ENCODE results near the gene PID1.

PID1 gene

DNA sequence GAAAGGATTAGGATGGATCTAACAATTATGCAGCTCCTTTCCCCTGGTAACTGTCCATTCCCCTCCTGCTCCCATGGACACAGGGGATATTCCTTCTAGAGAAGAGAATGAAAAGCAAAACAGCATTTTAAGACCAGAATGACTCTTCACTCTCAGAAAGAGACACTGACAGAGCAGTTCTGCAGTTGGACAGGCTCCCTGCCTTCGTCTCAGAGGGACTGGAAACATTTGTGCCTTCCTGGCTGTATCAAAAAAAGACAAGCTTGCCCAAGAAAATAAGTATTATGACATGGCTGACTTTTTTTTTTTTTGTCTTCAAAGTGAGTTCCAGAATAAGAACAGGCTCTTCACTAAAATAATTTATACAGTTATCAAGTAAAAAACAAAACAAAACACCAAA lies 9.5 kb downstream of the PID1 start:
- DNase-seq (ENCODE audit: low read depth in 2 of 2, low spot score in 1 of 2) = no peak

DNA sequence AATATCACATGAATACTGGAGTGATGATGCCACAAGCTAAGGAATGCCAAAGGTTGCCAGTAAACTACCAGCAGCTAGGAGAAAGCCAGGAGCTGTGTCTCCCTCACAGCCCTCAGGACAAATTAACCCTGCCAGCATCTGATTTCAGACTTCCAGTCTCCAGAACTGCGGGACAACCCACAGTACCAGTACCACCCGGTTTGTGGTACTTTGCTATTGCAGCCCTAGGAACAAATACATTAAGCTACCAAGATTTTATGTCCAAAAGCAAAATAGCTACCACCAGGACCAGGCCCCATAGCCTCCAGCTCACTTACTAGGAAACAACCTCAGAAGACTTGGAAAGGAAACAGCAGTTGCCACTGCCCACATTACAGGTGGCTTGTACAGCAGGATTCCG lies 10.0 kb downstream of the PID1 start:
- no peak for DNase-seq (ENCODE audit: low read depth in 2 of 2, low spot score in 1 of 2)

DNA sequence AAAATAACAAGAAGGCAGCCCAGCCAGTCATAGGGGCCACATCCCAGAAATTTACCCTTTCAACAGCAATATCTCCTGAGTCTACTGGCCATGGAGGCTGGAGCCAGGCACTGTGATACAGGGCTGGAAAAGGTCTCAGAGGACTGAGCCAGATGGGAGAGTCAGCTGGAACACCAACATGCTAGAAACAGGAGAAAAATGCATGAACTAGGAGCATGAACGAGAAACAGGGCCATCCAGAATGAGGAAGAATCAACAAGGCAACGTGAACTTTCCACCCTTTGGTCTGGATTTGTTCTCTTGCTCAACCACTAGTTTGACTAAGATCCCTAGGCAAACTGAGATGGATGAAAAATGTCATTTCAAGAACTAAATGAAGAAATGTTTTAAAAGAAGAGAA lies 13.1 kb downstream of the PID1 start:
- no peak for DNase-seq (ENCODE audit: low read depth in 2 of 2, low spot score in 1 of 2)

DNA sequence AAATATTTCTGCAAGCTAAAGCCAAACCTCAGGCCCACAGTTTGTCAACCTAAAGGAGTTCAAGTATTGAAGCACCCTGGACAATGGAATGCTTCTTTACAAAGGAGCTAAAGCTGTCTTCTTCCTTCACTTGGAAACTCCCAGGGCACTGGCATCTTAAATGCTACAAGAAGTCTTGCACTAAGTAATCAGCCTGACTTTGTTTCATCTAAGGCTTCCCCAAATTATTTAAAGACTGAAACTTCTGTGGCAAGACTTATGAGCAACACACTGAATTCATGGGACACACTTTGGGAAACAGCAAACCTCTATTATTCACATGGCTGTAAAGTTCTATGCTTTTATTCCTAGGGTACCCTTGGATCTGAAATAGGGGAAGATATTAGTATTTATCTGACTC lies 14.7 kb downstream of the PID1 start:
- DNase-seq (ENCODE audit: low read depth in 2 of 2, low spot score in 1 of 2) = no peak

DNA sequence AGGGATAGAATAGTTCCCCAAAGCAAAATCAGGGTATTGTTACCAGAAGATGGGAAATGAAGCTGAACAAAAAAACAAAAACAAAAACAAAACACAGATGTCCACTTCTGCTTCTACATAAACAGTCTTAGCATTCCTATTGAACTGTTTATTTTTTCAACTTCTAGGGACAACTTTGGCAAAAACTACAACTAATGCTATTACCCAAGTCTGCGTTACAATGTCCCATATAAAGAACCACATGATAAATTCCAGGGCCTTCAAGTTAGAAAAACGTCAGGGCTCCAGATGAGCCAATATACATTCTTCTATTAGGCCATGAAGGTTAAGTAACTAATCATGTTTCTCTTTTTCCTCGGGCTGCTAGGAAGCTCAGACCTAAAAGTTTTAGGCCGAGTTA lies 16.9 kb downstream of the PID1 start:
- no peak for DNase-seq (ENCODE audit: low read depth in 2 of 2, low spot score in 1 of 2)

DNA sequence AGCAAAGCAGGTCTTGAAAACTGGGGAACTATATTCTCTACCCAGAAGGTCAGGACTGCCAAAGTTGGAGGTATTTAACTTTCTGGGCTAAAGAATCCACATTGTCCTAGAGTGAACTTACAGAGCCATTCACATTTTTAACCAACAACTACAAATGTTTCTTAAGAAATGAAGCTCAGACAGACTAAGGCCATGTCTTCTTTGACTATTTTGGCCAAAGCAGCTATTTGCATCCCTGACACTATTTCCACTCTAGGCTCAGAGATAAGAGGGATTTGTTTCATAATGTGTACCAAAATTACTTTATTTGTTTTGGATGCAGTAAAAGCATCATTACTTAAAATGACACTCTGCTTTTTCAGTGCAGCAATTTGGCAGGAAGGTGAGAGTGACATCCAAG lies 18.1 kb downstream of the PID1 start:
- DNase-seq (ENCODE audit: low read depth in 2 of 2, low spot score in 1 of 2) = no peak

DNA sequence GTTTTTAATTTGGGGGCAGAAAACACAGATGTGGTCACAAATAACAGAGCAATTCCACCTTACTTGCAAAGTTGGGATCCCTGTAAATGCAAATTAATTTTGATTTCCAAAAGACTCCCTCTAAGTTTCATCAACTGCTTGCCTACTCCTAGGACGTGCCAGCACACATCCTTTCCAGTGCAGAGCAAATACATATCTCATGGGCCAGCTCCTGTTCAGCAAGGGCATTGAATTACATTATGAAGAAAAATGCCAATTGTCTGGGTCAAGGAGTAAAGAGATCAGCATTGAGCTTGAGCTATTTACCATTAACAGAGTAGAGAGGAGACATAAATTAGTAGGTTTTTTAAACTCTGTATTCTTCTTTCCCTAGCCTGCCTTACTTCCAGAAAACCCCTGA lies 18.8 kb downstream of the PID1 start:
- no peak for DNase-seq (ENCODE audit: low read depth in 2 of 2, low spot score in 1 of 2)

DNA sequence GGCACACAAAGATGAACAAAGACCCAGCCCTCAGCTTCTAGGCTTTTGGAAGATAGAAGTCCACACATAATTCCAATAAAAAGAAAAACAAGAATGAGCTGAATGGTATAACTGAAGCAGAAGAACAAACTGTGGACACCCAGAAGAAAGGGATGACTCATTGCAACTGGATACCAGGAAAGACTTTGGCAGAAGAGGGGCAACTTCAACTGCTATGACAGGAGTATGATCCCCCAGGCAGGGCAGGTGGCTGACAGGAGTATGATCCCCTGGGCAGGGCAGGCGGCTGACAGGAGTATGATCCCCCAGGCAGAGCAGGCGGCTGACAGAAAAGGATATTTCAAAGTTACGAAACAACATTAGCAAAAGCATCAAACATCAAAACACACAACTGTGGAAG lies 21.6 kb downstream of the PID1 start:
- no peak for DNase-seq (ENCODE audit: low read depth in 2 of 2, low spot score in 1 of 2)

DNA sequence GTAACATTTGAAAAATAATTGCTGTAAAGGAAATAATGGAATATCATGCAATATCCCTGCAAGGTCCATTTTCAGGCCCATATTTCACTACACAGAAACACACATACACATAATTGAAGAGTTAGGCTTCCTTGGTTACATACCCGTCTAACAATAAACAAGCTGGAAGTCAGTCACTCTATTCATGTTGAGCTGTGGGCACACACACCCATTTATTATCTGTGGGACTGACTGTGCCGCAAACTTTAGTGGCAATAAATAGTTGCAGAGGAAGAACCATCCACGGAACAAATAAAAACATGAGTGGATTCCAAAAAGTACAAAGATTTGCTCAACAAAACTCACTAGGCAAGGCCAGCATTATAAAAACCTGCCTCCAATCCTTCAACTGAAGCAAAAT lies 24.8 kb downstream of the PID1 start:
- no peak for DNase-seq (ENCODE audit: low read depth in 2 of 2, low spot score in 1 of 2)

DNA sequence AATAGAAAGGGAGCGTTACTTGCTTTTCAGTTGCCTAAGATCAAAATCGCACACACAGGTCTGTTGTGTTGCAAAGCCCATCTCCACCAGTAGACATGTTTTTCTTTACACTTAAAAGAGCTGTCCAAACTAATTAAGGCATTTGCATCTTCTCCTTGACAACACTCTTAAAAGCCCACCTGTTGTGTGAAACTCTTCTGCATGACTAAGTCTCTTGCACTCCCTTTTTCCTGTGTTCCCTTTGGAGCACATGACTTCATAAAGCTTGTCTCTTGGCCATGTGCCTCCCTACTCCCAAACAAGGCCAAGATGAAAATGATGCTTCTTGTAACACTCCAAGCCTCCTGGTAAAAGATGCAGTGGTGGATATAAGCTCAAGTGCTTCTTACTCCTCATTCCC lies 26.1 kb downstream of the PID1 start:
- DNase-seq (ENCODE audit: low read depth in 2 of 2, low spot score in 1 of 2) = no peak

DNA sequence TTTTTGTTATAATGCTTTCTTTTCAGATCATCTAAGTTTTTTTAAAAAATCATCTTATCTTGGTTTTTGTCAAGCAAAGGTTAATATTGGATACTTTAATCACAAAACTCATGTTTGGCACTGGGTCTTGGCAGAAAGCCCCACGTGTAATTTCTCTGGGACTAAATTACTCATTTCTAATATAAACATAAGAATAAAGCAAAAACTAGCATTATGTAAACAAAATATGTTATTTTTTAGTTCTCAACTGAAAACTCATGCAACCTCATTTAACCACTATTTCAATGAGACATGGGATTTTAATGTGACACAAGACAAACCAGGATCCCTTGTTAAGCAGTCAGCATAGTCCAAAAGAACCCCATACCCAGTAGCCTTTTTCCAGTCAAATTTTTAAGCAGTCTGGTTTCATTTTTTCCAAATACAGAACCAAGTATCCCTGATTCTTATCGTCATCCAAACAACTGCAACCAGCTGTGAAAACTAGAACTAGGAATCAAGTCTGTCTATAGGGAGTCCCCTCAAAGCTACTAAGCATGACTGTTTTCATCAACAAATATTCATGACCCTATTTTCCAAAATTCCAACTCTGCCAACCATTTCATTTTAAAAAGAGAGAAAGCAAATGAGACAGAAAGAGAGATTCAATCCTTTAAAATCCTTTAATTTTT lies 27.1 kb downstream of the PID1 start:
- no peak for DNase-seq (ENCODE audit: low read depth in 2 of 2, low spot score in 1 of 2)

DNA sequence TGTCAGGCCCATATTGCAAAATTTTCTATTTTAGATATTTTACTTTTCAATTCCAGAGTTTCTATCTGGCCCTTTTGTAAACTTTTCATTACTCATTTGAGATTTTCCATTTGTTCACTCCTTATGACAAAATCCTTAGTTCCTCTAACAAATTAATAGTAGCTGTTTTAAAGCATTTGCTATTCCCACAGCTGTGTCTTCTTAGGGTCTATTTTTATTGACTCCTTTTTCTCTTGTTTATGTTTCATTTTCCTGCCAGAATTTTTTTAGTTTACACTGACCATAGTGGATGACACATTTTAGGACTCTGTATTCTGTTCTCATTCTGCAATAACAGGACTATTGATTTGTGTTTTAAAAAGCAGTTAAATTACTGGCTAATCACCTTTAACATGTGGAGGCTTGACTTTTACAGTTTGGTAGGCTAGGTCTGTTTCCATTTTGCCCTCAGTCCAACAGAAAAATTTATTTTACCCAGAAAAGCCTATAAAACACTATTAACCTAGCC lies 30.0 kb downstream of the PID1 start:
- DNase-seq (ENCODE audit: low read depth in 2 of 2, low spot score in 1 of 2) = no peak

DNA sequence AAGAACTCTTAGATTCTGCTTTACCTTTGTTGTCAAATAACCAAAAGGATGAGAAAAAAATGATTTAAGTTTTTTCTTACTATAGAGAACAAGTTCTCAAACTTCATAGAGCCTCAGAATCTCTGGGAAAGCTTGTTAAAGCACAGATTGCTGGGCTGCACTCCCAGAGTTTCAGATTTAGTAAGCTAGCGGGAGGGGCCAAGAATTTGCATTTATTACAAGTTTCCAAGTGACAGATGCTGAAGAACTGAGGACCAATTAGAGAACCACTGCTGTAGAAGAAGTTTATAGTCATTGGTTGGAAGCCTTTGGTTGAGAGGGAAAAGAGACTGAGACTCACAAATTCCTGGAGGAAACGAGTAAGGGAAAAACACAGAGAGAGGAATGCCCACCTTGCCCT lies 32.1 kb downstream of the PID1 start:
- DNase-seq (ENCODE audit: low read depth in 2 of 2, low spot score in 1 of 2) = no peak

DNA sequence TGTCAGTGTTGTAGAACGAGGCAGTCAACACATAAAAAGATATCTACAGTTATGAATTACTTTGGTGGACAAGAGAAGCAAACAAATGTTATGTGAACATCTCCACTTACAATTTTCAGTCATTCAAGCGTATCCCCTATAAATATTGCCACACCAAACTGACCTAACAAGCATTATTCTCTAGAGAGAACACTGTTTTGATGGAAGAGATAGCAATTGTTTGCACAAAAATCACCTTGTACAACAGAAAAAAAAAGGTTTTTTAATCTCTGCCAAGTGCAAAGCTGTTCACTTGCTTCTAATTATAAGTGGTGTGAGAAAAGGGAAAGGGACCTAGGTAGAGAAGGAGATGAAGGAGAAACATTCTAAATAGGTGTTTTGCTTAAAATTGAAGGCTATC lies 33.8 kb downstream of the PID1 start:
- DNase-seq (ENCODE audit: low read depth in 2 of 2, low spot score in 1 of 2) = no peak

DNA sequence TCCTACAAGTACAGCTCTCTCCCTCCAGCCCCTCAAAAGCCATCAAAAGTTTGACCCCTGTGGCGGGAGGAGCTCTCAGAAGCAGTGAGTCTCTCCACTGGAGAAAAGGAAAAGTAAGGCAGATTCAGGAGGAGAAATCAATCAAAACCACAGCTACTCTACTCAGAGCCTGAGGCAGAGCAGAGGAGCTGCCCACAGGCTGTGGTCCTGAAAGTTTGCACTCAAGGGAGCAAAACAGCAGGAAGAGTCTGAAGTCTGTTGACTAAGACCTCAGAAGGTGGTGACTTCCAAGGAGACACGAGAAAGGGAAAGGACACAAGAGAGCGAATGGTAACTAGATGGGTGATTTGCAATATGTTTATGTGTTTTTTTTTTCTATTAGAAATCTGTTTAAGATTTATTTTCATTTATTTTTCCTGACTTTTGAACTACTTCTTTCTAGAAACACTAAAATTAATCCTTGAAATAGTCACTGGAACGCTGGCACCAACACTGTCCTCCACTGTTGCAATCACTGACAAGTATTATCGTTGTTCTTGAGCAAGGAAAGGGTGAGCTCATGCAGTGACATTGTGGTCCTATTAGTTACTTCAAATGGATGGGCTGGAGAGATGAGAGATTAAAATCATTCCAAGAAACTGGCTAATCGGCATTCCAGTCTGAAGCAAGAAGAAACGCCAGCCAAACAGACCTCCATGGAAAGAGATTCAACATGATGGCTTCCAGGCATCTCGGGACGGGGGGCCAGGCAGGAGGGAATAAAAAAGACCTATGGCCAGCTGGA lies 35.8 kb downstream of the PID1 start:
- DNase-seq (ENCODE audit: low read depth in 2 of 2, low spot score in 1 of 2) = no peak

DNA sequence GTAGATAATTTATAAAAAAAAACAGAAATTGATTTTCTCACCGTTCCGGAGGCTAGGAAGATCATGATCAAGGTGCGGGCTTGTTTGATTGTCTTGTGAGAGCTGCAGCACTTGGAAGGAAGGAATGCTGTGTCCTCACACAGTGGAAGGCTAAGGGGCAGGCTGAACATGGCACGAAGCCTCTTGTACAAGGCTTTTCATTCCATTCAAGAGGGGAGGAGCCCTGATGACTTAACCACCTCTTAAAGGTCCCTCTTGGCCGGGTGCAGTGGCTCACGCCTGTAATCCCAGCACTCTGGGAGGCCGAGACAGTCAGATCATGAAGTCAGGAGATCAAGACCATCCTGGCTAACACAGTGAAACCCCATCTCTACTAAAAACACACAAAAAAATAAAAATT lies 39.2 kb downstream of the PID1 start:
- DNase-seq (ENCODE audit: low read depth in 2 of 2, low spot score in 1 of 2) = no peak

DNA sequence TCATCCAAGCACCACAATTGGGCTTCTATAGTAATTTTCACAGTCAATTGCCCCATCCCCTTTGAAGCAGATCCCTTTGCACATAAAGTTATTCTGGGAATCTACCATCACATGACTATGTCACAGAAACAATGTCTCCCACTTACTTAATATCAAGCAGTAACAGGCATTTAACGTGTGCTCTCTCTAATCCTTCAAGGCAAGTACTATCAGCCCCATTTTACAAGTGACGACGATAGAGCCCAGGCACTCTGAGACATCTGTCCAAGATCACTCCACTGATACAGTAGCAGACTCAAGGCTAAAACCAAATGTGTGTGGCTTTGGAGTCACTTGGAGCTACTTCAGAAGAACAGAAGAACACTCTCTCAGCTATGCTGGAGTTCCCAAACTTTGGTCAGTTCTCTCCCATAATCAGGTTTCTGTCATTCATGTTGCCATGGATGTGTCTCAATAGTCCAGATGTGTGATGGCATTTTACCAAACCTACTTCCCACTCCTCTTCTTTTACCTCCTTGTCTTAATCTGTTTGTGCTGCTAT lies 39.7 kb downstream of the PID1 start:
- no peak for DNase-seq (ENCODE audit: low read depth in 2 of 2, low spot score in 1 of 2)

DNA sequence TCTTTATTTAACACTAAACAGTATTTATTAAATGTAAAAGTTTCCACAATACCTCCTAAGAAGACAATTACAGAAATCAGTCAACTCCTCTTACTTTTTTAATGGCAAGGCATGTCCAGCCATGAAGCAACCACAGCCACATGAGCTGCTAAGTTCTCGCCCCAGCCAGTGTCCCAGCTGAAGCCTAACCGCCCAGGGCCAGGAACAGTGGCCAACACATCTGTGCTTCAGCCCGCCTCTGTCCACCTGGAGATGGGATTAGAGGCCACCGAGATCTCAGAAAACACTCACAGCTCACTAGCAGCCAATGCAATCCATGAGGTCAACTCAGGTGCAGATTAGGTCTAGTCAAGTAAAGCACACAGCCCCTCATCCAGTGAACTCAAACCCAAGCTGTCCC lies 40.2 kb downstream of the PID1 start:
- DNase-seq (ENCODE audit: low read depth in 2 of 2, low spot score in 1 of 2) = no peak

DNA sequence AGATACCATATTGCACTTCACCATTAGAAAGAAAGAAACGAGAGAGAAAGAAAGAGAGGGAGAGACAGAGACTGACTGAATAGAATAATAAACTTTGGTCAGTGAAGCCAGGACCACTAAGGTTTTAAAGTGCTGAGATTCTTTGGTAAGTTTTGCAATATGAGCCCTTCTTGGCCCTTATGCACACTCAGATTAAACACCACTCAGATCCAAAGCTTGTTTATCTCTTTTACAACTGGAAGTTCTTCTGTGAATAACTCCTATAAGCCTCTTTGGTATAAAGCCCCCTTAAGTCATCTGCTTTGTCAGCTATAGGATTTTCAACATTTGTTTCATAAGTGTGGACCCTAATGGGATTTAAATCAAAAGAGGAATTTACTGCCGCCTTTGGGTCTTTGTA lies 40.8 kb downstream of the PID1 start:
- no peak for DNase-seq (ENCODE audit: low read depth in 2 of 2, low spot score in 1 of 2)

DNA sequence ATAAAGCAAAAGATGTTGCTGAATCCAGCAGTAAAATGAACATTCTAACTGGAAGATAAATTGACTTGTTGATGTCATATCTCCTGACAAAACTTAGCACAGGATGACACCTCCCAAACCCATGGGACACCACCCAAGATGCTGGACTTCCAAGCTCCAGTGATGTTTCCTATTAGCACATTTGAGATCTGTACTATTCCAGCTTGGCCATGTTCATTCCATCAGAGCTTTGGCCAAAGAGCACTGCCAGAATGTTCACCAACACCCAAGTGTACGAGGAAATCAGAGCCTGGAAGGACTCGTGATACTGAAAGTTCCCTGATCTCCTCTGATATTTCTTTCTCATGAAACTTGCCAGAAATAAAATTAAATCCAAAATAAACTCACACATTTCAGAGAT lies 44.7 kb downstream of the PID1 start:
- no peak for DNase-seq (ENCODE audit: low read depth in 2 of 2, low spot score in 1 of 2)

DNA sequence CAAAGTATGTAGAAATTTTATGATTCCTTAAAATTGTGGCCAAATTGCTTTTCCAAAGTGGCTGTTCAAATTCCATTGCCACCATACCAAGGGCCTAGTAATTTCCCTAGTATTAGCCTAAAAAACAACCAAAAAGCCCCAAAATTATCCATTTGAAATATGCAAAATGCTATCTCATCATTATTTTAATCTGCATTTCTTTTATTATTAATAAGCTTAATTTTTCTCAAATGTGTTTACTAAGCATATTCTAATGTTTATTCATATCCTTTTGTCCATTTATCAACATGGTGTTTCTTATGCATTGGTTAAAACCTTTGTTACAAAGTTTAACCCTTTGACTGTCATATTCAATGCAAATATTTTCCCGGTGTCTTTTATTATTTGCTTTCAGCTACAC lies 48.0 kb downstream of the PID1 start:
- DNase-seq (ENCODE audit: low read depth in 2 of 2, low spot score in 1 of 2) = no peak

DNA sequence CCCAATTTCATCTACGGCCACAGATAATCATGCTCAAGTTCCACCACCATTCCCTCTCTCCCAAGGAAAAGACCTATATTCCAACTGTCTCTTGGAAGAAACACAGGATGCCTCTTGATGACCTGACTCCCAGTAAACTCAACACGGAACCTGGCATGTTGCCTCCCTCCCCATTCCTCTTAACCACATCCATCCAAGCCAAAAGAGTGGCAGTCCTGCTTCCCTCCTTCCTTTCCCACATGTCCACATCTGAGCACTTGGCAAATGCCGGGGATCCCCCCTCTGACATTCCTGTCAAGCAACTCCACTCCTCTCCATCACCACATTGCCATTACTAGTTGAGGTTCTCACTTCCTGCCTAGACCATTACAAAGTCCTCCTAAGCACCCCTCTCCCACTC lies 49.4 kb downstream of the PID1 start:
- no peak for DNase-seq (ENCODE audit: low read depth in 2 of 2, low spot score in 1 of 2)

DNA sequence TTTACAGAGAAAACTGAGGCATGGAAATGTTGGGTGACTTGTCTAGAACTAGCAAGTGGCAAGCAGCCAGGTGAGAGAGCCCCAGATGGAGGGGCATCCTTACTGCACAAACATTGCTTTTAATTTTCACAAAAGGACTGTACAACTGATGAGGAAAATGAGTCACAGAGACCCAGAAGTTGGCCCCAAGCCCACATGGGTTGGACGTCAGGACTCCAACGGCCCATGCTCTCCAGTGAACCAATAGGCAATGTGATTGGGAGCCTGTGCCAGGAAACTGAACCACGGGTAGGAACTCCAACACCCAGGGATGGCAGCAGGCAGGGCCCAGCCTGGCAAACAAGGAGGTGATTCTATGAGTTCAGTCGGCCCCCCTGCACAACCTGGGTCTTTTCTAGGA lies 50.8 kb downstream of the PID1 start:
- no peak for DNase-seq (ENCODE audit: low read depth in 2 of 2, low spot score in 1 of 2)

Data from stimulated activated CD8-positive, alpha-beta memory T cell treated with anti-CD3 and anti-CD28 coated beads, Interleukin-4, amount 100 ng/mL, for 1 hour (primary cell).